Erythroblast (primary cell): ENCODE measurements around the gene GPS1.

Experiments
- DNase-seq, 2 experiments: peaks; one replicate each; lab custom pipeline; 2025; lab: John Stamatoyannopoulos, UW
- GATA1 ChIP-seq: IDR thresholded peaks from 2 replicates; pipeline ENCODE4 v1.6.1; 2011; ENCODE audit warnings: low read depth, mild to moderate bottlenecking, control low read depth, low read length, moderate library complexity
- POLR2A ChIP-seq: IDR thresholded peaks from 2 replicates; pipeline ENCODE4 v1.6.1; 2011; ENCODE audit warnings: mild to moderate bottlenecking, low read length

Gene GPS1

DNA sequence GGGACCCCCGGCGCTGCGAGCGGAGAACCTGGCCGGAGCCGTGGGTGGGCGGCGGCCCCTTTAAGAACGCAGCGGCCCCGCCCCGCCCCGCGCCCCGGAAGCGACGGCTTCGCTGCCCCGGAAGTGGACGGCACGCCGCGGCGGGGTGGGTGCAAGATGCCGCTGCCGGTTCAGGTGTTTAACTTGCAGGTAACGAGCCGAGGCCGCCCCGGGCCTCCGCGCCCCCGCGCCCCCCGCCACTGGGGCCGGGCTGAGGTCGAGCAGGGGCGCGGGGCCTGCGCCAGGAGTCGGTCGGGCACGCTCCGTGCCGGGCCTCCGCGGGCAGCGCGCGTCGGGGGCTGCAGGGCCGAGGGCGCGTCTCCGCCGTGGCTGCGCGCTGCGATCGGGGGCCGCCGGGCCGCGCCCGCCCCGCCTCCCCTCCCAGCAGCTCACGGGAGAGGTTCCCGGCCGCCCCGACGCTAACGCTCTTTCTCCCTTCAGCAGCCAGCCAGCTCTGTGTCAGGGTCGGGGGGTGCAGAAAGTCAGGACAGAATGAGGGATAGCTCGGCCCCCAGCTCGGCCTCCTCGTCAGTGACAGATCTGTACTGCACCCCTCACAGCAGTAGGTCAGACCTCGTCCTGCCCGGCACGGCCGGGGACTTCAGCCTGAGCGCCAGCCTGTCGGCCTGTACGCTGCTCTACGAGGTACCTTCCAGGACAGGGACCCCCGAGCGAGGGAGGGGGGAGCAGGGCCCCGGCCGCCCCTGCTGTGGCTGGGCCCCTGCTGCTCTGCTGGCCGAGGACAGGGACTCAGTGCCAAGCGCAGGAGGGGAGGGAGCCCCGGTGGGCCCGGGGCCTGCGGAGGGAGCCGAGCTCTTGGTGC lies at the start of gene GPS1, which contains the start of gene RFNG:
Gene GPS1, plus strand, starts transcription at position 123 of the 862 bp plus-strand sequence. Its CDS starts 34 bp downstream, at position 157.
Gene RFNG, minus strand, starts transcription at position 36 of the 862 bp plus-strand sequence. CDS start 45 bp downstream, outside the sequence.
- TF ChIP-seq GATA1 (no peak), POLR2A (no peak)
- DNase-seq, result peak; percentile 83 to 88

DNA sequence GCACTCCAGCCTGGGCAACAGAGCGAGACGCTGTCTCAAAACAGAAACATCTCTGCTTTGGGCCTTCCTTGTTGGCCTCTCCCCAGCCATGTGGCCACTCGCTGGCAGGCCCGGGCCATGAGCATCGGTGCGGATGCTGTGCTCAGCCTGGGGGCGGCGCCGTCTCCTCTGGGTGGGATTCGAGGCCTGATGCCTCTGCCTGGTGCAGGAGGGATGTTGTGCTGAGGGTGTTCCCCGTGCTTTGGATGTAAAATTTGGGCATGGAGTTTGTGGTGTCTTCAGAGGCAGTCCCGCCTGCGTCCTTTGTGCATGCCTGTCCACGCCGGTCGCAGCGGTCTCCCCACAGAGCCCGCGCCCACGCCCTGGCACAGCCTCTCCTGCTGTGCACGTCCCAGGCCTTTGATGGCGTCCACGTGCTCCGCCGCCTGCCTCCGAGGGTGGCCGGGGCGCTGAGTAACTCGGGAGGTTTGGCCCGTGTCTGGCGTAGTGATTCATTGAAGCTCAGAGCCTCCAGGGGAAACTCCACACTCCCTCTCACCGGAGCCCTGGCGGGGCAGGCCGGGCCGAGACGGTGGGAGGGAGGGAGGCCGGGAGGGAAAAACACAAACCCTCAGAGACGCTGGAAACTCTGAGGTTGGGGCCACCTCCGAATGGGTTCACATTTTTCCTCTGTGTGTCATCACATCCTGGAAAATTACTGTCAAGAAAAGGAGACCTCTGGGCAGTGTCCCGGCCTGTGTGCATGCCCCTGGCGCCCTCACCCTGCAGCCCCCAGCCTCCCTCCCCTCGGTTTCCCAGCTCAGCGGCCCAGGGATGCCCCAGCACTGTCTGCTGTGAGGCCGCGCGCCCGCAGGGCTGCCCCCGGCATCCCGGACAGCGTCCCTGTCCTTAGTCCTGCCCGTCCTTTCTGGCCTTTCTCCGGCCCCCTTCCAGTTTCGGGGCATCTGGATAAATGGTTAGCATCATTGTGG lies 48.0 kb upstream of the GPS1 start:
- no peak for TF ChIP-seq POLR2A
- TF ChIP-seq GATA1, result no peak
- no peak for DNase-seq

DNA sequence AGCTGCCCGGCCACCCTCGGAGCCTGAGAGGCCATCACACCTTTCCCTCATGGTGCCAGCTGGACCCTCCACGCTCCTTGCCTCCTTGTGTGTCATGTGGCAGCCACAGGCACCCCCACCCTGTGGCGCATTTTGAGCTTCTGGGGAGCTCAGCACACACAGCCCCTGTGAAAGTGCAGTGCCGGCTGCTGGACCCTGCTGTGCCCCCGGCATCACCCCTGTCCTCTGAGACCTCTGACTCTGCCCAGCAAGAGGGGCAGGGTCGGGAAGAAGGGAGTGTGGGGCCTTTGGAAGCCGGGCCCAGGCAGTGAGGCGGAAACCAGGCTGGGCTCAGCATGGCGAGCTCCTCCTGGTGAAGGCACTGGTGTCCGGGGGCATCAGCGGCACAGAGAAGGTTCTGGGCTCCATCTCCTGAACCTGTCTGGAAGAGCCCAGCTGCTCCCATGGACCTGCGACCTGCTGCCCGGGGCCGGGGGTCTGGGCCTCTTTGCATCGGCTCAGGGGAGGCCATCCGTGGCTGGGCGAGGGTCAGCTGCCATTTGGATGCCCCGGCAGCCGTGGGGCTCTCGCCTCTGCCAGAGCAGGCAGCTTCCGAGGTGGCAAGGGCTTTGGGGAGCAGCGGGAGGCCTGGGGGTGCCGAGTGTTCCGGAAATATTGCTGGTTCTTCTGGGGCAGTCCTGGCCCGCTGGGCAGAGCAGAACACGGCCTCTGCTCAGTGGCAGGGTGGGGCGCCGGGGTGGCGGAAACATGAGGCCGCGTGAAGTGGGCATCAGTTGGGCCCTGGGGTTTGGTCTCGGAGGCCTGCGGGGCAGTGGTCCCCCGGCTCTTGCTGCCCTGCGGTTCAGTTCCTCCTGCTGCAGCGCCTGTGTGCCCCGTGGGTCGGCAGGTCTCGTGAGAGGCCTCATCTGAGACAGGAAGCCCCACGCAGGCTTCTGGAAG lies 46.9 kb upstream of the GPS1 start:
- DNase-seq, result no peak
- TF ChIP-seq GATA1 (no peak), POLR2A (no peak)

DNA sequence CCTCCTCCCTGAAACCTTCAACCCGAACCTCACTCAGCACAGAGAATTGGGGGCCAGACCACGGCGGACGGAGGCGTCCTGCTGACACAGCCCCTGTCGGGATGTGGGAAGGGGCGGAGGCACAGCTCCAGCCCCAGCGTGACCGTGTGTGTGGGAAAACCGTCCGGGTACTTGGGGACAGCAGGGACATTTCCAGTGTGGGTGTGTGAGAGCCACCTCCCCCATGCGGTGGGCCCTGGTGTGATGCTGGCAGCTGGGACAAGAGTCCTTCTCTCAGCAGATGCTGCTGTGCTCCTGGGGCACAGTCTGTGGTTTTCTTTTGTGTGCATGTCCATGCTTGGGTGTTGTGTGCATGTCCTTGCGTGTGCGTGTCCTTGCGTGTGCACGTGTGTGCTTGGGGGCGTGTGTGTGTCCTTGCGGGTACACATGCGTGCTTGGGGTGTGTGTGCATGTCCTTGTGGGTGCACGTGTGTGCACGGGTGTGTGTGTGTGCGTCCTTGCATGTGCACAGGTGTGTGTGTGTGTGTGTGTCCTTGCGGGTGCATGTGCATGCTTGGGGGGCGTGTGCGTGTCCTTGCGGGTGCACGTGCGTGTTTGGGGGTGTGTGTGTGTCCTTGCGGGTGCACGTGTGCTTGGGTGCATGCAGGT lies 45.9 kb upstream of the GPS1 start:
- TF ChIP-seq POLR2A, result no peak
- no peak for TF ChIP-seq GATA1
- DNase-seq, result no peak

DNA sequence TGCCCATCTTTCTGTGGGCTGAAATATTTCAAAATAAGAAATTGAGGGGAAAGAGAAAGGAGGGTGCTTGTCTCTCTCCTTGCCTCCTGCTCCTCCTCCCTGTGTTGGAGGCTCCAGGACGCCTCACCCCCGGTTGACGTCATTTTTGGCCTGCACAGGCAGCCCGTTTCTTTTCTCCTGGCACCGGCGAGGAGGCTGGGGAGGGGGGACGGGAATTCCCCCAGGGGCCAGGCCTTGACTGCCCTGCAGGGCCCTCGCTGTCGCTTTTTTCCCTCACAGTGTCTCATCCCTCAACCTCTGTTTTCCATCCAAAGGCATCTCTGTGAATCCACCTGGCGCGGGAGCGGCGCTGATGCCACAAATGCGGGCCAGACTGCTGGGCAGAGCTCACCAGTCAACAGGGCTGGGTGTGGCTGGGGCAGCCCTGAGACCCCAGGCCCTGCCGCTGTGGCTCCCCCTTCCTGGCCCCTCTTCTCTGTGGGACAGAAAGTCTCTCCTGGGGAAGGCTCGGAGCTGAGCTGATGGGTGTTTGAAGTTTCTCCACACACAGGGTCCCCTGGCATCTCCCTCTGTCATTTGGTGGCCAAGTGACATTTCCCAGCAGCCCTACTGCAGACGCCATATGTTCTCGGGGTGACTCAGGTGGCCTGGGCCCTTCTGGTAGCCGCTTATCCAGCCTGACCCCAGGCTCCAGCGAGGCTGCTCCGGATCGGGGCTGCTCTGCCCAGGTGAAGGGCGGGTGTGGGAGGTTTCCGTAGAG lies 45.0 kb upstream of the GPS1 start:
- TF ChIP-seq GATA1 (no peak), POLR2A (no peak)

DNA sequence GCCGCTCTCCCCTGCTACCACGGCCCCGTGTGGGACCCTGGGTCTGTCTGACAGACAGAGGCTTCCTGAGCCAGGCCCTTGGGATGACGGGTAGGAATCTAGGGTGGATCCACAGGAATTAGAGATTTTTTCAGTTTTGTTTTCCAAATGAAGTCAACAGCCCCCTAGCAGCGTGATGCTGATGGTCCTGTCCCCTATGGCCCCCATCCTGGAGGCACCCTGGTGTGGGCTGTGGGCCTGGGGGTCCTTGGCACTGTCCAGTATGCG lies 44.5 kb upstream of the GPS1 start:
- no peak for DNase-seq
- TF ChIP-seq POLR2A, result no peak
- no peak for TF ChIP-seq GATA1

More for the DNA sequence above, 45.0 kb upstream of the GPS1 start:
- DNase-seq, result no peak

DNA sequence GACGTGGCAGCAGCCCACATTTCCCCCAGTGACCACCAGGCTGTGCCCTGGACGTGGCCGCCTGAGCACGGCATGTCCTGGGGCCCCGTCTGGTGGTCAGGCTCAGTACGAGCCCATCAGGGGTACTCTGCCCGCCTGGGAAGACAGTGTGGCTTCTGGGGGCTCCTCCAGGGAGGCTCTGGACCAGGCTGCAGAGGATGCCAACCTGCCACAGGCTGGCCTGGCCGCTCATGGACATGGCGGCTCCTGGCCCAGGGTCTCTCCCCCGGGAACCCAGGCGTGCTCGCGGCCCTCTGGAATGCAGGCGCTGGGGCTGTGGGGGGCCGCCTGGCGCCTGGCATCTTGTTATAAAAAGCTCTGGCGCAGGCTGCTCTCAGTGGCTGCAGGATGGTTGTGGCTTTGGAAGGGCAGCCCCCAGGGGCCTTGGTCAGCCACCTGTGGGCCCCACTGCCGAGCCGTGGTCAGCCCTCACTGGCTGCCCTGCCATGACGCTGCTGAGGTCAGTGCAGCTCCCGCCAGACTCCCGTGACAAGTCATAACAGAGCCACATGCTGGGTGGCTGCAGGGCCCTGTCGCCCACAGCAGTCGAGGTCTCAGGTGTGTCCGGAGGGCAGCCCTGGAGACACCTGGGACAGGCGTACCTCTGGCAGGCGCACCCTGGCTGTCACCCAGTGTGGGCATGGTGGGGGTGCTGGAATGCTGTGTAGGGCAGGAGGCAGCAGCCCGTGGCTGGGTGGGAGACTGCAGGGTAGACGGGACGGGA lies 44.0 kb upstream of the GPS1 start:
- TF ChIP-seq POLR2A (no peak), GATA1 (no peak)
- DNase-seq, result no peak

DNA sequence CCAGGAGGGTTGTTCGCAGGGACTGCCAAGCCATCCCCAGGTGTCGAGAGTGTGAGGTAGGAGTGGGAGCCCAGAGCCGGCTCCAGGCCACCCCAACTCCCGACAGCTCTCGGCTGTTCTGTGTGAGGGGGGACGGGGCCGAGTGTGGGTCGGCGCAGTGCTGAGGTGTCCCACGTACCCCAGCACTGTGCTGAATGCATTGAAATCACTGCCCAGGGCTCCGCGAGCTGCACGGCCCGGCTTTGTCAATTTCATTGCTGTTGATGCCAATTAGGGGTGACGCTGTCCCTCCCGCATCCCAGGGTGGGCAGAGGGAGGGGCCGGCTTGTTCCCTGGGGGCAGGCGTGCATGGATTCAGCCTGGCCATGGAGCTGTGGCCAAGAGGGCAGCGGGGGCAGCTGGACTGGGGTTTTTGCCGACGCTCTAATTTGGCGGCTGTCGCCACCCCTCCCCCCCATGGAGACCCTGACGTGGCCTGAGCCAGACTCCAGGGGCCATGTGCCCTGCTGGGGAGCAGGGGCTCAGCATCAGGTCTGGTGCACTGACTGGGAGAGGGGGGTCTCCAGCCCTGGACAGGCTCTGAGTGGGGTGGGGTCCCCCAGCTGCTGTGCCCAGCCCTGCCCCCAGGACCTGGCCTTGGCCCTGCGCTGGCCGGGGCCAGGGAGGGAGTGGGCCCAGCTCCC lies 43.3 kb upstream of the GPS1 start:
- TF ChIP-seq POLR2A (no peak), GATA1 (no peak)
- DNase-seq, result no peak

DNA sequence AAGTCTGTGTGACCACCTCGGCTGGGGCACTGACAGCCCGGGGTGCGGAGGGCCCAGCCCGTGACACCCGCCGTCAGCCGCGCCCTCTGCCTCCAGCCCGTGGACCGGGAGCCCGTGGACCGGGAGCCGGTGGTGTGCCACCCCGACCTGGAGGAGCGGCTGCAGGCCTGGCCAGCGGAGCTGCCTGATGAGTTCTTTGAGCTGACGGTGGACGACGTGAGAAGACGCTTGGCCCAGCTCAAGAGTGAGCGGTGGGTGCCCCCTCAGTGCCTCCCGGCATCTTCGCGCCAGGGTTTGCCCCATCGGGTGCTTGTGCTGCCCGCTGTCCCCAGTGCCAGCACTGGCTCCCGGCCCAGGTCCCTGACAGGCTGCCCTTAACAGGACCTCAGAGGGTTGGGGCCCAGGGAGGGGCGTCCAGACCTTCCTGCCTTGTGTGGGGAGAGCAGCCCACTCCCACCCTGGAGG lies 42.7 kb upstream of the GPS1 start:
- TF ChIP-seq GATA1 (no peak), POLR2A (no peak)
- DNase-seq, result no peak

DNA sequence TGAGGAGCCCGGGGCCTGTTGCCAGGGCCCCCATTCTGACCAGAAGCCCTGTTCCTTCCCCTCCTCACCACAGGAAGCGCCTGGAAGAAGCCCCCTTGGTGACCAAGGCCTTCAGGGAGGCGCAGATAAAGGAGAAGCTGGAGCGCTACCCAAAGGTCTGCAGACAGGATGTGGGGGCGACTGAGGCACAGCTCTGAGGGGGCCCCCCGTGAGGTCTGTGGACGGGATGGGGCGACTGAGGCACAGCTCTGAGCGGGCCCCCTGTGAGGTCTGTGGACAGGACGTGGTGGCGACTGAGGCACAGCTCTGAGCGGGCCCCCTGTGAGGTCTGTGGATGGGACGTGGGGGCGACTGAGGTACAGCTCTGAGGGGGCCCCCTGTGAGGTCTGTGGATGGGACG lies 42.3 kb upstream of the GPS1 start:
- no peak for DNase-seq
- TF ChIP-seq POLR2A (no peak), GATA1 (no peak)
